Hippocampal formation (tissue), 2 donors: ENCODE data around the gene MAEA.
"Not testable (repeated sequence)": the region's sequence is repeated elsewhere in the genome, so short reads cannot be mapped to it uniquely, and the experiment has no call there.

Experiments used
- DNase-seq, 2 donors: peaks; one replicate each; lab custom pipeline; 2025; lab: John Stamatoyannopoulos, UW

MAEA gene

GRCh38 chr4:1367230-1367935 lies 77.7 kb downstream of the MAEA start:
- no peak for DNase-seq

- no peak for DNase-seq
Observed at GRCh38 chr4:1367936-1368289, 78.2 kb downstream of the MAEA start.

- no peak for DNase-seq
Observed at GRCh38 chr4:1368421-1369090, 78.9 kb downstream of the MAEA start.

GRCh38 chr4:1369091-1369450 lies 79.4 kb downstream of the MAEA start:
- DNase-seq, result no peak

GRCh38 chr4:1369479-1370079 lies 79.9 kb downstream of the MAEA start:
- DNase-seq, result no peak

- no peak for DNase-seq
Observed at GRCh38 chr4:1370321-1371124, 80.8 kb downstream of the MAEA start.

GRCh38 chr4:1371176-1372165 lies 81.8 kb downstream of the MAEA start:
- DNase-seq, result no peak

GRCh38 chr4:1372576-1372975 lies 82.9 kb downstream of the MAEA start:
- not testable (repeated sequence) for DNase-seq

GRCh38 chr4:1373892-1374705 lies 84.4 kb downstream of the MAEA start:
- no peak for DNase-seq

GRCh38 chr4:1374706-1375045 lies 85.0 kb downstream of the MAEA start:
- no peak for DNase-seq

- DNase-seq, result no peak
Observed at GRCh38 chr4:1375051-1375721, 85.5 kb downstream of the MAEA start.

GRCh38 chr4:1375761-1376322 lies 86.2 kb downstream of the MAEA start:
- no peak for DNase-seq

GRCh38 chr4:1376391-1376840 lies 86.7 kb downstream of the MAEA start:
- no peak for DNase-seq

GRCh38 chr4:1376841-1377605 lies 87.3 kb downstream of the MAEA start:
- no peak for DNase-seq

GRCh38 chr4:1377606-1378261 lies 88.0 kb downstream of the MAEA start:
- no peak for DNase-seq

- no peak for DNase-seq
Observed at GRCh38 chr4:1378559-1379231, 89.0 kb downstream of the MAEA start.

GRCh38 chr4:1379351-1379781 lies 89.7 kb downstream of the MAEA start:
- DNase-seq, result no peak
